Embryonic facial prominence (tissue), 1 donor: ENCODE data around the gene DARS1.
"Not testable (repeated sequence)": the region's sequence is repeated elsewhere in the genome, so short reads cannot be mapped to it uniquely, and the experiment has no call there.

Source experiments
- DNase-seq: peaks from one replicate; pipeline ENCODE4 v3.0.0-alpha.2; 2016; ENCODE audit errors: extremely low spot score

The DARS1 gene

GRCh38 chr2:135885709-135886108 is 99.7 kb downstream of the DARS1 start:
- DNase-seq: no peak

DNA sequence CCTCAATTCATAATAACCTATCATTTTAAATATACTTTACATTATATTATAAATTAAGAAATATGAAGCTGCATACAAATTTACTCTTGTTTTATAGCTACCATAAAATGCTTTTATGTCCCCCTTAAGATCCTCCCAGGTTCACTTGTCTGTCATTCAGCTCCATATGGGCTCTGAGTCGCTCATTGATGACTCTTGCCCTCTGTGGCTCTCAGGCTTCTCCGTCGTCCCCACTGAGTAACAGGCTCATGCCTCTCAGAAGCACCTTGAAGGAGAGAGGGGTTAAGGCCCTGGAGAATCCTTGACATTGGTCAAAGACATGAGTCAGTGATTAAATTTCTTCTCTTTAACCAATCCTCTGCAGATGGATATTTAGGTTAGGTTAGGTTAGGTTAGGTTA is 103.0 kb downstream of the DARS1 start:
- no peak for DNase-seq

- DNase-seq: not testable (repeated sequence)
Observed at GRCh38 chr2:135876770-135877169, 108.7 kb downstream of the DARS1 start.

GRCh38 chr2:135876066-135876711 is 109.2 kb downstream of the DARS1 start, which contains the start of gene MCM6:
Gene MCM6 (minus strand): TSS chr2:135876443. CDS start chr2:135876365, 78 bp downstream.
- DNase-seq: peak; percentile 94

DNA sequence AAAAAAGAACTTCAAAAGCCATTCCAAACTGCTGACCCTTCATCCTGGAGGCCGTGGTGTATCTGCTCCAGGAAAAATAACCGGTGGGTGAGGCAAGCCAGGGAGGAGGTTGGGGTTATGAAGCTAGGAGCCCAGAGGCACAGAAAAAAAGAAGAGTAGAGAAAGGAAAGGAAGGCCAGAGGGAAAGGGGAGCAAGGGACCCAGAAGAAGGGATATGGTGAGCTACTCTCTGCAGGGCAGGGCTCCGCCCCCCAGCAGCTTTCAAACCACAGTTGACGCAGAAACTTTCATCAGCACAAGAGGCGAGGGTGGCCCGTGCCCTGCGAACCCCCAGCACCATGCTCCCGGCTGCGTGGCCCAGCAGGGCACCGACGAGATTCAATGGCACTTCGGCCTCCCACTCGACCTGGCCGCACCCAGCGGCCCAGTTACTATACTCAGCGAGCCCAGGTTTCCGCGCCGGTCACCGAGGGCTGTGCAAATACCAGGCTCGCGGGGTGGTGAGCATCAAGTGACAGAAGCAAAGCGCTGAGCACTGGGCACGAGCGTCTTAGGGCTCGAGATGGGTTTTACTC is 109.8 kb downstream of the DARS1 start:
- DNase-seq: no peak

GRCh38 chr2:135874777-135875365 is 110.6 kb downstream of the DARS1 start:
- DNase-seq: no peak

GRCh38 chr2:135870571-135870970 is 114.9 kb downstream of the DARS1 start:
- DNase-seq: no peak

GRCh38 chr2:135863233-135863632 is 122.2 kb downstream of the DARS1 start:
- no peak for DNase-seq

GRCh38 chr2:135862718-135863117 is 122.7 kb downstream of the DARS1 start:
- no peak for DNase-seq
